ENCODE results near the gene FHIT.

Gene FHIT

DNA sequence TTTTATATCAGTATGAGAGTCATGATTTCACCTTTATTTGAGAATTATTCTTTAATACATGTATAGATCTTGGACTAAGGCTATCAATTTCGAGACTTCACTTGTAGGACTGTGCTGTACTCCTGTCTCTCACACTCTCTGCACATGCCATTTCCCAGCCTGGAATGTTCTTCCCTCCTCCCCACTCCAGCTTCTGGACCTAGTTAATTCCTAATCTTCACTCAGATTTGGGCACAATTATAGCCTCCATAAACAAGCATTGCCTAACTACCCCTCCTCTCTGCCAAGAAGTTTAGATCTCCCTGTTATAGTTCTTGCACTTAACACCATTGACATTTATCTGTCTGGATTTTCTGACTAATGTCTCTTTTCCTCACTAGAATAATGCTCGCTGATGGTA is 88.3 kb downstream of the FHIT start:
- DNase-seq: no peak

DNA sequence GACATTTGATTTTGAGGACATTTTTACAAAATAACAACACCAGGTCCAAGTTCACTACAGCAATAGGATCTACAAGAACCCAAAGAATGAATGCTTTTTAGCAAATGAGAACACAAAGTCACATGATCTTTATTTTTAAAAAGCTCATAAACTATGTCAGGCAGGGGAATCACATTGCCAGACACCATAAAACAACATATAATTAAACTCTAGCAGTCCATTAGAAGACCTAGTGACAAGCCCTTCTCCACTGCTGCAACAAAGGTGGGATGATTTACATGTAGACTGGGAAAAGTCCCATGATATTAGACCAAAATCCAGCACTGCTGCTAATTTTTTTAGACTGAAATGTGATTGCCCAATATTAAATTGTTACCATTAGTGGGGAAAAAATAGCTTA is 92.6 kb downstream of the FHIT start:
- DNase-seq: no peak

DNA sequence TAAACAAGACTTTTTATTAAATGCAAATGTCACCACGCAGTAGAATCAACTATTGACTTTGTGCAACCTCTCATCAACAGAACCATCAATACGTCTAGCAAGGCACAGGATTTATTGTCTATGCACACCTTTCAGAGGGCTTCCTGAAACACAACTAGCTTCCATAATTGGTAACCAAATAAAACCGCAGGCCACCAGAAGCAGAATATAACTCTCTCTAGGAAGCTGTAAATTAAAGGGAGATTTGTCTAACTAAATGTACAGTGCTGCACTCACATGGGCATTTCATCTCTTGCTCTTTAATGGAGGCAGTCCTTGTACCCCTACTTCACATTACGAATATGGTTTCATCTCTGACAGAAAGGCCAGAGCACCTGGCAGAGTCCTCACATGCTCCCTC is 93.0 kb downstream of the FHIT start:
- peak; percentile 43 for DNase-seq

DNA sequence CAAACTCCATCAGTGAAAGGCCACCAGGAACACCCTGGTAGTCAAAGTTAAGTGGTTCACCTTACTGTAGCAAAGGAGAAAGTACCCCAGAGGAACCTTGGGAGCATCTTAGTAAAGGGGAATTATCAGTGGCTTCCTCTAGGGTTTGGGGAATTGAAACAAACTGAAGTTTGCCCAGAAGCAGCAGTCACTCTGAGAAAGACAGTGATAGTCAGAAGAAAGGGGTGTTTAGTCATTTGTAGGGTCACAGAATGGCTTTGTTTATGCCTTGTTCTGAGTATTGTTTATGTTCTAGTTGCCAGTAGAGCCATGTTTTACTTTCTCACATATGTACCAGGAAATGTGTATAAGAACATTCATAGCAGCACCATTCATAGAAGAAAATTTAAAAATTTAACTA is 93.8 kb downstream of the FHIT start:
- DNase-seq: no peak

DNA sequence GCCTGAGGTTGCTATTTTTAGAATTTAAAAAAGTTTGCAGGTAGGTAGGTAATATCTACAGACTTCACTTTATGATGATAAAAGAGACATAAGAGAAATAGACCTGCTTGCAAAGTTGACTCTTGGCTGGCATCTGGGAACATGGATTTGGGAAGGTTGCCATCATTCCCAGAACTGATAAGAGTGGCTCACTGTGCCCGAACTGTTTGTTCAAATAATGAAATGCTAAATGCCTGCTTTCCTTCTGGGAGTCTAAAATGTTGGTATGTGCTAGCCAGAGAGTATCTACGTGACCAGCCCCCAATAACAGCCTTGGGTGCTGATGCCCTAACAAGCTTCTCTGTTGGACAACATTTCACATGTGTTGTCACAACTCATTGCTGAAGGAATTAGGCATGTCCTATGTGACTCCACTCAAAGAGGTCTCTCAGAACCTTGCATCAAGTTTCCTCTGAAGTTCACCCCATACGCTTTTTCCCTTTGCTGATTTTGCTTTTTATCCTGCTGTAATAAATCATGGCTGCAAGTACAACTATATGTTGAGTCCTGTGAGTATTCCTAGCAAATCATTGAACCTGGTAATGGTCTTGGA is 95.5 kb downstream of the FHIT start:
- DNase-seq: no peak

DNA sequence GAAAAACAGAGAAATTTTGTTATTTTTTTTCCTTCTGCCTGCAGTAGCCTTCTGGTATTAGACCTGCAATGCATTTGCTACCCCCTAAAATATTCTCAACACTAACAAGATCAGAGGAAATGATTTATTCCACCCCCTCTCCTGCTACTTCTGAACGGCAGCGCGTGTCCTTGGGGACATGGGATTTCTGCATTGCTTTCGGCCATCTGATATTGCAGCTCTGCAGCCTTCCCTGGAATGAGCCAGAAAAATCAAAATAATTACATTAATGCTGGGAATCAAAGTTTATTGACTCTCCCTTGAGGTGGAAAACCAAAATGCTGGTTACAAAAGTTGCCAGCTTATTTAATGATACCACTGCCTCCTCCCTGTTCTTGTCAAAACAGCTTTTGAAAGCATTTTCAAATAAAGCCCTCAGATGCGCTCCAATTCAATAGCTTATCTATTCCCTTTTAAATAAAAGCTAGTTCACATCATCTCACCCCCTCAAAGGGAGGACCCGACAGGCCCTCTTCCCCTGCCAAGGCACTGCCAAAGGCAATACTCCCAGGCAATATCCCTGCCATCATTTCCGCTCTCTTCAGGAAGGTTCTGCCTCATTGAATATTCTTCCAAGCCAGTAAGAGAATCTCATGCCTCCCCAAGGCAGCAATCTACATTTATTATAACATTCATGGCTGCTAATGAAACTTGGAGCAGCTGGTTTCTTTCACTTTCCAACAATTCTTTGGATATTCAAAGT is 96.6 kb downstream of the FHIT start:
- no peak for DNase-seq

DNA sequence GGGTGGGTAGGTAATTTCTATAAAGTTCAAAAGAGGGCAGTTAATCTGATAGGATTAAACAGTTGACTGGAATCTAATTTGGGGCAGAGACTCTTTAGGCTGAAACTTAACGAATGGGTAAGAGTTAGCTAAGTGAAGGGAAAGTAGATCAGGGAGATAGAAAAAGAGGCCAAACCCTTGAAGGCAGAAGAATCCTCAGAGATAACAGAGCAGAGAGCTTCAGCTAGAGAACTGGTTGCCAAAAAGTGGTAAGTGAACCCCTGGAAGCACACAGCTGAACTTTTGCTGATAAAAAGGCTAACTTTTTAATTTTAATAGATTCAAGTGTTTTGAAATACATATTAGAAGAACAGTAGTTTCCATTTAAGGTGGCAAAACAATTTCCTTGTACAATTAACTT is 99.2 kb downstream of the FHIT start:
- DNase-seq: no peak

DNA sequence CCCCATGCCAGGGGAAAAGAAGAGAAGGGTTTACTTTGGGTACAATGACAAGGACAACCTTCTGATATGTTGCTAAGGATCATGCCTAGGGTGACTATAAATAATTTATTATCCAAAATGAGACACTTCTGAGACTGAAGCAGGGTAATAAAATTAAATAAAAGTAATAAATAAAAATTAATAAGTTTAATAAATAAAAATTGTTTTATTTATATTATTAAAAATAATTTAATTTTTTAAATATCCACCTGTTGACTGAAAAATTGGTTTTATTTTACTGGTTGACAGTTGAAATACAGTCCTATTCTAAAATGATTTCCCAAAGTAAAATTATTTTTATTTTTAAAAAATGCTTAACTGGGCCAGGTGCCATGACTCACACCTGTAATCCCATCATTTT is 102.0 kb downstream of the FHIT start:
- no peak for DNase-seq

DNA sequence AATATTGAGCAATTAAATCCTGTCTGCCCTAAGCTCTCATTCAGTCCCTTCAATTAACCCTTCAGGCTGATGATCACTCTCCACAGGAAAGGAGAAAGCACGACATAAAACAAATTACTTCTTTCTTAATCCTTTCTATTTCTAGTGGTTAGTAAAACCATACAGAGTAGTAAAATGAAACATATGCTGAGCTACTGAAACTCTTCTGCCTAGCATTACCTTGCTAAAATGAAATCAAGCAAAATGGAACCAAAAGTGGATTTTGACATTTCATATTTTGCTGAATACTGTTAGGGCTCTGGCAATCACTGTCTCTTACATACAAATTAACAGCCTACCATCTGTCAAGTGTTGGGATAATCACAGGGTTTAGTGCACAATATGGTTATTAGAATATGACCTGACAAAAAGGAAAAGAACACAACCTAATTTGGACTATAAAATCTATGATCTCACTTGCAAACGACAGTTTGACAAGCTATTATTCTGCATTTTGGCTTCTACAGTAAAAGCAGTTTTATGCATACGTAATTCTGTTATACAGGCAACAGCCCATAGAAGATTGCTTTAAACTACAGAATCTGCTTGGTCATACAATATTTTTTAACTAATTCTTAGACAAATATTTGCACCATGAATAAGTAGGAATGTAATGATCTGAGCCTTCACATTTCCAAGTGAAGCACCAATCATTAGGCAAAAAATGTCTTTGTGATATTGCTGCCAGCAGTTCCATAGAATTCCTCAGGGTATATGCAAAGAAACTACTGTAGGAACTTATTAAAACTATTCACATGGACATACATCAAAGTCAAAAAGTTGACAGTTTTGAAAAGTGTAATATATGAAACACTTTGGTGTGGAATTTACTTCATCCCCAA is 105.0 kb downstream of the FHIT start:
- no peak for DNase-seq

DNA sequence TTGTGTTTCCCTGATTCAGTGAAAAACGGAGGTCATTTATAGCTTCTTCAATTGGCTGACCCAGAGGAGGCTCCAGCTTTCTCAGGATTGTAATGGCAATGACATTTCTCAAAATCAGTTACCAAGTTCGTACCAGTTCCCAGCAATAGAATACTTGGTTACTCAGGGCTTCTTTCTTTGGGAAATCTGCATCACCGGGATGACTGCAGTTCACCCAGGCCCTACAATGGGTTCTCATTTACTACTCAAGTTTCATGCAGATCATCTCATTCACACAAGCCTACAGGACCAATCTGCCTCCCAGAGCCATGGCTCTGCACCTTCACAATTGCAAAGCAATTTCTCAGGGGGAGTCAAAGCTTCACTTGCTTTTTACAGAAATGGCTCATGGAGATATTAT is 109.6 kb downstream of the FHIT start:
- no peak for DNase-seq

DNA sequence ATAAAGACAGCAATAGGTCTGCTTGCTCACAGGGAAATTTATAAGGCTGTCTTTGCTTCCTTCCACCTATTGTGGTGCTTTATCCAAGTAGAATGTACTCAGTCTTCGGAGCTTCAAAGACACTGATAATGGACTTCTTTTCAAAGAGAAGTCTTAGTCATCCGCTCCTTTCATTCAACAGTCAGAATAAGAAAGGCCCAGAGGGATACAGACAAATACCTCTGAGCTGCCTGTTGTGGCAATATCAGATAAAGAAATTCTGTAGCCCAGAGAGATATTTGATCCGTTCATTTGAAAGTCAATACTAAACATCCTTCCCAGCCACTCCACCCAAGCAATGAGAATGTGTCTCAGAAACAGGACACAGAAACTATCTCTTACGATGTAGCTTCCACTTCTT is 110.0 kb downstream of the FHIT start:
- DNase-seq: no peak

DNA sequence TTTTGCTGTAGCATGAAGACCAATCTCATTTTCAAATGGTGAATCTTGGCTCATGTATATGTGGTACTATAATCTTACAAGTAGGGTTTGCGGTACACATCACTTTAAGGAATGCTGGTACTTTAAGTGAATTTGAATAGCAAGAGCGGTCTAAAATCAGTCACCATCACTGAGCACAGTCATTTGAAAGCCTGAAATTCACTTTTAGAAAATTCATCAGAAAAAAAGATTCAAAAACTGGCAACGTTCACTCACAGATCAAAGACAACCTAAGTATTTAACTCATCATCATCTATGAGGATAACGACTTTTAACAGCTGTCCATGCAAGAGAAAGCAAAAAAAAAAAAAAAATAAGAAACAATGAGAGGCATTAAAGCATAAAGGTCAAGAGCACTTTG is 111.6 kb downstream of the FHIT start:
- DNase-seq: no peak

DNA sequence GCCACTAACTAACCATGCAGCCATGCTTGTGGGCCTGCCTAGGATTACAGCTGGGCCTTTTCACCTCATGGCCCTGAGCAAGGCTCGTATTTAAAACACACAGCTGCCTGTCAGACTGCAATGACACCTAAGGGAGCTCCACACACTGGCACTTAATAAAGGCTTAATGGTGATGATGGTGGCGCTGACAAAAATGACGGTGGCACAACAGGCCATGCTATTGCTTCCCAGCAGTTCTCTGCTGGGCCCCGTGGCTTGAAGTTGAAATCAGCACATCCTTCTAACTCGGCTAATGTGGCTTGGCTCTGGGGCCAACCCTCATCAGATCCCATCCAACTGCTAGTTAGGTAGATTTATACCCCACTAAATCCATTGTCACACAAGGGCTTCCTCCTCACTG is 112.9 kb downstream of the FHIT start:
- no peak for DNase-seq

DNA sequence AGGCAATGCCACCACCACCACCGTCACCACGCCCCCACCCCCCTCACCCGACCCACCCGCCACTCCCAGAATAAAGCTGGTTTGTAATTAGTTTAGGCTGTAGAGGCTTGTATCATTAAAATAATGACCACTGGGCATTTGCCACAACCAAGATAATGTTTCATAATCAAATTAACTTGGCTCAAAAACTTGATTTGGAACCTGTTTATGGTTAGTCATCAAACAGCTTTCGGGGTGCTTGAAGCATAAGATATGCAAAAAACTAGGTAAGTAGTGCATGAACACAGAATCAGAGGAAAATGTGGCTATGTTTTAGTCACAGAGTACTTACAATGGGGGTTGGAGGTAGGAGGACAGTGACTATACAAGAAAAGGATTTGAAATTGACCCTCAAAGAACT is 115.1 kb downstream of the FHIT start:
- no peak for DNase-seq

DNA sequence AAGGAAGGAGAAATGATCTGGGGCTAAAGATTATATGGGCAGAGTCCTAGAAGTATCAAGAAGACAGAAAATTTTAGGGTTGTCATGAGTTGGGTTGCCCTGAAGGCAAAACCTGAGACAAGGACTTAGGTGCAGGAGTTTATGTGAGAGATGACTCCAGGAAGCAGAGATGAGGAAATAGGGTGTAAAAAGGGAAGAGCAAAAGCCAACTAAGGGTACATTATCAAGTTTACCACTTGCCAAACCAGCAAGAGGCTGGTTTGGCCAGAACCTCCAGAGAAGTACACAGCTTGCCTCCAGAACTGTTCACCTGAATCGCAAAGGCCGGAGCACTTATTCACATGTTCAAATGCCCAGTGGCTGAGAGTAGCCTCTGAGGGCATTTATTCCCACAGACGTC is 116.7 kb downstream of the FHIT start:
- DNase-seq: no peak

DNA sequence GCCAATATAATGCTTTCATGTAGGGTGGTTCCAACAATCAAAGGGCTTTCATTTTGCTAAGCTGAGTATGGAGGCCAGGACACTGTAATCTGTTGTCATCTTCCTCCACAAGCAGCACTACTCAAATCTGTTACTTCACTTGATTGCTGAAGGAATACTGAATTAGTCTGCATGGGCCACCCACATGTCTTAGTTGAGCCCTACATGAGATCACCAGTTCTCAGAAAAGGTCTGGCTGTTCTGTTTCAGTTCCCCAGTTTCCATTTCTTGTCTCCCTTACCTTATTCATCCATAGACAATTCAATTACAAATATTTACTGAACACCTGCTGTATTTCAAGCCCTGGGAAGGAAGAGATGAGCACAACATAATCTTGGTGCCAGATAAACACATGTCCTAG is 119.2 kb downstream of the FHIT start:
- no peak for DNase-seq

DNA sequence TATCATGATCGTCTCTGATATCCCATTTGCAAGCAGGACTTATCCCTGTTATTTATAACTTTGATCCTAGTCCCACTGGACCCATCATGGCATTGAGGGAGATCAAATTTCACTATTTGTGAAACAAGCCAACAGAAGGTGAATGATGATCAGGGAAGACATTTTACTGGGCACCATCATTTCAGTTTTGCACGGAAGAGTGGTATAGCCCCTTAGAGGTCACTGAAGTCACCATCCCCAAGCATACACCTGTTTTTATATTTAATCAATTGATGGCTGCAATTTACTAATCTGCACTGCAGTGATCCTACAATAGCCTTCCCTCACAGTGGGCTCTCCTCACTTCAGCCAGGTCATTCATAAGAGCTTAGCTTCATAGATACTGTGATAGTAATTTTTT is 132.4 kb downstream of the FHIT start:
- no peak for DNase-seq

DNA sequence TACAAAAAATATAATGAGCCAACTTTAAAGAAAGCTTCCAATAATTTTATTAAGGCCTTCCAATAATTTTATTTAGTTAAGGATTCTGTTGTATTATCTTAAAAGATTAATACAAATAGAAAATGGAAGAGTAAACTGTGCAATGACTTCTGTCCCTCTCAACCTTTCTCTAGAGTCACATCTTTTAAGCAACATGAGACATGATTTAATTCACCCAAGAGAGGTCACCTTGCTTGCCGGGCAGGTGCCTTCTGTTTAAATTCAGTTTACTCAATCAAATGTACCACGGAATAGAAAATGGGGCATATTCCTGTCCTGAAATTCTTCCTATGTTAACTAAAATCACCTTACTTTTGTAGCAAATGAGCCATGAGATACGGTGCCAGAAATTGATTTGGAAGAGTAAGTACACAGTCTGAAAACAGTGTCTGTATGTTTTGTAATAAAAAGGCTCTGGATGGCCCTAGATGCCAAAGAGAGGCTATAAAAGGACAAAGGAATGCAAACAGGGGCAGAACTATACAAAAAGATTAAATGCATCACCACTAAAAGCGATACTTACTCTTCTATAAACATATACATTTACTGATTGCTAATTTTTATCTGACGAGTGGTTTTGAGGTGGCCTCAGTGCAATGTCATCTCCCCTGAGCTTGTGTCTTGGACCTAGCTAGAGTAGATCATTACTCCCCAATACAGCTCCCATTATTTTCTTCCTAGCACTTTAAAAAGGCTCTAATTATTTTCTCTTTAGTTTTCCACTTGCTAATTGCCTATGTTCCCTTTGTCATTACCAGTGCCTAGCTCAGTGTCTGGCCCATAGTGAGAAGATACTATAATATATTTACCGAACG is 134.0 kb downstream of the FHIT start:
- DNase-seq: no peak

DNA sequence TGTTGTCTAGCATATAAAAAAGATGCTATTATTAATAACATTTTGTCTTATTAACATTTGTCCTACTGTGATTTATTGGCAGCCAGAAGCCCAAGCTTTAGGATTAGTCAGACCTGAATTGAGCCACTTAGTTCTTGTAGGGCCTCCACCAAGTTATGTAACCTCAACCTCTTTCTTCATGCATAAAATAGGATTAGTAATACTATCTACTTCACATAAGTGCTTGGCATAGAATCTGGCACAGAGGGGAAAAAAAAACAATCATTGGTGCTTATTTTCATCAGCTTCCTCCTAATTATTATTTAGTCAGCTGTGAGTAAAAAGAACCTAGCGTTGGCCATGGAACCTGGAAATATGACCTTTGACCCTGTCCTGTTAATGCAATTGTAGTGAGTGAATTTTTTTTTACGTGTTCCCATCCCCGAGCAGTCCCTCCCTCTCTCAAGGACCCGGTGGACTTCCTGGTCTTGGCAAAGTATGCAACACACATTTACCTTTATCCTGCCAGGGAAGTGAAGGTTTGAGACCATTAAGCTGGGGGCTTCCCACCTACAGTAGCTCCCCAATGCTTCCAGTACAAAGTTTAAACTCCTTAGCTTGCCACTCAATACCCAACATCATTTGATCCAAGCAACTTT is 136.8 kb downstream of the FHIT start:
- no peak for DNase-seq

DNA sequence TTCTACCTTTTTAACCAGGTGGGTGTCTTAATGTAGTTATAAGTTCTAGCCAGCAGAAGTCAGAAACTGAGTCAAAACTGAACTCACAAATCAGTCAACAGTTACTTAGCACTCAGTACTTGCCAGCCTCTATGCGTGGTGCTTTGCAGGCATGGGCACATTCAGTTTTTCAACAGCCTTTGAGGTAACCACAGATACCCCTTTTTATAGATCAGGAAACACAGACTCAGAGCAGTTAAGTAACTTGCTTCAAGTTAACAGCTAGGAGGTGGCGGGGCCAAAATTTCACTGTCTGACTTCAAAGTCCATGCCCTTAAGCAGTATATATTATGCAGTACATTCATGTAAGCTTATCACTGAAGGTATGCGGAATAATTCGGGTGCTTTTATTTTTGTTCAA is 139.4 kb downstream of the FHIT start:
- no peak for DNase-seq

DNA sequence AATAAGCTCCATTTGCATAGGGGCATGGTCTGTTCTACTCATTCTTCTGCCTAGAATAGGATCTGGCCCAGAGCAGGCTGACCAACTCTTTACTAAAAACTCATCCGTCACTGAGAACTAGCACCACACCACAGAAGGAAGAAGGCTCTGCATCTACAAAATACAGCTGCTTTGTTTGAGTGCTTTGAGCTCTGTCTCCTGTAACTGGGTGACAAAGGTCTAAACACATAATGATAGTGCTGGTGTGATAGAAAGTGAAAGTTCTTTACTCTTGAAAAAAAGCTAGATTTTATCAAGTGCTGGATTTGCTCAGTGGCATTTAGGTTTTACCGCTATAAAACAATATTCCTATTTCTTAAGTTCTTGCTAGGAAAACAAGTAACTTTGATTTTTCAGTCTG is 140.7 kb downstream of the FHIT start:
- DNase-seq: no peak

DNA sequence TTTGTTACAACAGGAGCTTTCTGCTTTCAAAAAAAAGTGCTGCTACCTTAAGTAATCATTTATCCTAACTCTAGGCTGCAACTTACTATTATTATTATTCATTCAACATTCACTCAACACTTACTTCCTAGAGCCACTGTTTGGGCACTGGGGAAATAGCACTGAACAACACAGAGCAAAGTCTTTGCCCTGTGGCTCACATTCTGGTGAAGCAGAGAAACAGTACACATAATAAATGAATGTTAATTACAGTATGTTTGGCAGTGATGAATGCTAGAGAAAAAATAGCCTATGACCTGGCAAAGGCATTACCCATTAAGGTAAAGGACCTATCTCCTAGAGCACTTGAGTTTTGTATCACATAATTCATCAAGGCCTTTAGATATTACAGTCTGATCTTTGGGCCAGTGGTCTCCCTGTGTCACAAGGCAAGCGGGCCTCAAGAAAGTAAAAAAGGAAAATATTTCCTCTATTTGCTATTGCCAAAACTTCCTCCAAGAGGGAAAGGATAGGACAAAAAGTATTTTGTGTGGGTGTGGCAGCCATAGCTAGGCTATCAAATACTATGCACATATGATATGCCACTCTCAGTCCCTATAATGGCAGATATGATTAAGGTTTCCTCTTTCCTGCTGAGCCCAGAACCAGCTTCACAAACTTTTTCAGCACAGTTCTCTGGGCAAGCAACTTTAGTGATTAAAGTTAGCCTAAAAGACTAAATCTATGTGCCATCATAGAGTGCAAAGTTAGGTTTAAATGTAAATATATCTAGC is 142.8 kb downstream of the FHIT start:
- DNase-seq: no peak

All from KG1 (cell line).